Testis (tissue), 3 donors: ENCODE data around the gene TAF9B. TPM values are rescaled to one million over a fixed set of nuclear protein-coding genes. Genes with fewer than 3 reads are reported as not detected.
"Not testable (repeated sequence)": the region's sequence is repeated elsewhere in the genome, so short reads cannot be mapped to it uniquely, and the experiment has no call there.

Experiments
- DNase-seq: peaks from one replicate; pipeline ENCODE4 v3.0.0-alpha.2; 2019
- H3K27ac ChIP-seq, 2 donors: fragments of 200-600 bp; sonication (generic); one replicate each; pipeline ENCODE4 v1.5.1; 2019
- H3K27me3 ChIP-seq: fragments of 200-600 bp; sonication (generic); one replicate; pipeline ENCODE4 v1.5.1; 2019
- H3K36me3 ChIP-seq: fragments of 200-600 bp; sonication (generic); one replicate; pipeline ENCODE4 v1.5.1; 2017; ENCODE audit warnings: low read depth; ENCODE audit errors: missing control alignments
- H3K4me1 ChIP-seq: fragments of 200-600 bp; sonication (generic); one replicate; pipeline ENCODE4 v1.5.1; 2019
- H3K4me3 ChIP-seq, 2 donors: fragments of 200-600 bp; sonication (generic); one replicate each; pipeline ENCODE4 v1.5.1; 2017 to 2019
- H3K9me3 ChIP-seq: fragments of 200-600 bp; sonication (generic); one replicate; pipeline ENCODE4 v1.5.1; 2017
- POLR2A ChIP-seq: fragments of 450-650 bp; IDR thresholded peaks from one replicate; pipeline ENCODE4 v1.6.1; 2017; ENCODE audit warnings: antibody characterized with exemption, mild to moderate bottlenecking, moderate library complexity
- WGBS, 2 donors: methylation state at CpG; one replicate each; pipeline ENCODE4 v1.1.5; 2018; 5-methylcytosine and 5-hydroxymethylcytosine counted together
- intact Hi-C: fragments of 100-400 bp; cut with DNase I; formaldehyde crosslinking; loops from one replicate; pipeline ENCODE4 v1.15.1; 2023; ENCODE audit warnings: low total_unique reads
- polyA plus RNA-seq: library from polyadenylated mRNA; stranded (reverse); fragments of 350-450 nt; fragmentation: Illumina TruSeq; extraction: RNeasy Lipid Tissue Mini Kit (QIAGEN cat#74804); gene quantifications from one replicate; pipeline ENCODE4 v1.2.3, GENCODE V29; 2014; ENCODE audit warnings: low read depth, low replicate concordance; ENCODE audit not compliant: insufficient read depth
- total RNA-seq, 2 donors: library from RNA; depleted of rRNA; stranded (reverse); fragments of >200 nt; gene quantifications; one replicate each; pipeline ENCODE4 v1.2.3, GENCODE V29; 2016
- TF ChIP-seq, protein P1 (sequence below), 3 experiments: fragments of 450-650 bp in 2 of 3; fragments of 200-600 bp in 1 of 3; sonication (generic) in 1 of 3; IDR thresholded peaks; one replicate each; pipeline ENCODE4 v1.5.1; 2016 to 2019; ENCODE audit warnings: antibody characterized with exemption in 3 of 3, mild to moderate bottlenecking in 2 of 3, moderate library complexity in 1 of 3

TAF9B gene
- total and polyA plus RNA-seq, 3 donors from 2014 or later: 15.4 to 21.3 (median 17.9) TPM

- H3K27me3 ChIP-seq: no peaks in the 10 kb centered on the region
- peak; percentile 41 for DNase-seq
- H3K4me3 ChIP-seq: no peak overlapping the region
- H3K36me3 ChIP-seq: no peaks in the 10 kb centered on the region
- no peak overlapping the region for H3K27ac ChIP-seq
- H3K4me1 ChIP-seq: no peaks in the 10 kb centered on the region
- intact Hi-C loops: no loop called here
- WGBS, 2 donors: 67 to 78% methylated on average over 1 of the region's 1 CpG
- TF ChIP-seq, protein P1, sequence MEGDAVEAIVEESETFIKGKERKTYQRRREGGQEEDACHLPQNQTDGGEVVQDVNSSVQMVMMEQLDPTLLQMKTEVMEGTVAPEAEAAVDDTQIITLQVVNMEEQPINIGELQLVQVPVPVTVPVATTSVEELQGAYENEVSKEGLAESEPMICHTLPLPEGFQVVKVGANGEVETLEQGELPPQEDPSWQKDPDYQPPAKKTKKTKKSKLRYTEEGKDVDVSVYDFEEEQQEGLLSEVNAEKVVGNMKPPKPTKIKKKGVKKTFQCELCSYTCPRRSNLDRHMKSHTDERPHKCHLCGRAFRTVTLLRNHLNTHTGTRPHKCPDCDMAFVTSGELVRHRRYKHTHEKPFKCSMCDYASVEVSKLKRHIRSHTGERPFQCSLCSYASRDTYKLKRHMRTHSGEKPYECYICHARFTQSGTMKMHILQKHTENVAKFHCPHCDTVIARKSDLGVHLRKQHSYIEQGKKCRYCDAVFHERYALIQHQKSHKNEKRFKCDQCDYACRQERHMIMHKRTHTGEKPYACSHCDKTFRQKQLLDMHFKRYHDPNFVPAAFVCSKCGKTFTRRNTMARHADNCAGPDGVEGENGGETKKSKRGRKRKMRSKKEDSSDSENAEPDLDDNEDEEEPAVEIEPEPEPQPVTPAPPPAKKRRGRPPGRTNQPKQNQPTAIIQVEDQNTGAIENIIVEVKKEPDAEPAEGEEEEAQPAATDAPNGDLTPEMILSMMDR (IDR thresholded peaks at IDR 0.05): no peak
- TF ChIP-seq POLR2A: no peak
- H3K9me3 ChIP-seq: no peaks in the 10 kb centered on the region
These were observed 37.4 kb downstream of the TAF9B start for GRCh38 chrX:78102091-78102490.

DNA sequence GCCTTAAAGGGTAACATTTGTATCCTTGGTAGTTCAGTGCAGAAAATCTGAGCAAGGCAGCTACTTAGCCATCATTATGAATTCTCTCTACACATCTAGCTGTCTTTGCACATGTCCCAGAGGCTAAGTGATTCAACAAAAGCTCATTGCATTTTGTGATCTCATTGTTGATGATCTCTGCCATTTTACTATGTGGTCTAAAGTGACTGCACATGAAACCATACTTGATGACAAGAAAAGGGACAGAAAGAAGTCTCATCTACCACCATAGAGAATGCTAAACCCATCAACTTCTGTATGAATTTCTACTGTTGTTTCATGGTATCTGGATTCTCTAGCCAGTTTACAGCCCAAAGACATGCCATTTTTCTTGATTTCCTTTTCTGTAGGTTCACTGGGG lies 41.3 kb downstream of the TAF9B start:
- Histone ChIP-seq H3K27me3 (no peaks in the 10 kb centered on the region), H3K36me3 (no peaks in the 10 kb centered on the region), H3K9me3 (no peaks in the 10 kb centered on the region), H3K4me1 (no peaks in the 10 kb centered on the region), H3K27ac (no peak overlapping the region), H3K4me3 (no peak overlapping the region)
- TF ChIP-seq, protein P1 (IDR thresholded peaks at IDR 0.05): no peak
- no peak for TF ChIP-seq POLR2A
- intact Hi-C loops: no loop called here
- DNase-seq: no peak

DNA sequence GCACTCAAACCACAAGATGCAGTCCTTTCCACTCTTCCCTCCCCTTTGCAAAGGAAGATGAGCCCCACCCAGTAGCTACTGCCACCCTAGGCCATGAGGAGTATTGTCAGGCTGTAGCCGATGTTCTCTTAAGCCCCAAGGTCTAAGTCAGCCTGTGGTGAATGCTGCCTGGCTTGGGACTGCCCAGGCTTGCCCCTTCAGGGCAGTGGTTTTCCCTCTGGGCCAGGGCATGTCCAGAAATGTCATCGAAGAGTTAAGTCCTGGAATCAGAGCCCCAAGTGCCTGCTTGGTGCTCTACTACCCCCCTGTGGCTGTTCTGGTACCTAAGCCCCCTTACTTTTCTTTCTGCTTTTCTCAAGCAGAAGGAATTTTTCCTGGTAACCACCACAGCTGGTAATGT lies 47.2 kb downstream of the TAF9B start:
- TF ChIP-seq, protein P1 (IDR thresholded peaks at IDR 0.05): no peak
- no peak for TF ChIP-seq POLR2A
- Histone ChIP-seq H3K9me3 (no peaks in the 10 kb centered on the region), H3K4me1 (no peaks in the 10 kb centered on the region), H3K36me3 (no peaks in the 10 kb centered on the region), H3K27ac (no peak overlapping the region), H3K4me3 (no peak overlapping the region), H3K27me3 (no peaks in the 10 kb centered on the region)
- no peak for DNase-seq
- WGBS, 2 donors: 46% methylated on average over 2 of the region's 2 CpGs; no CpG with 5 or more reads in 1 of the 2 donors
- intact Hi-C loops: no loop called here

DNA sequence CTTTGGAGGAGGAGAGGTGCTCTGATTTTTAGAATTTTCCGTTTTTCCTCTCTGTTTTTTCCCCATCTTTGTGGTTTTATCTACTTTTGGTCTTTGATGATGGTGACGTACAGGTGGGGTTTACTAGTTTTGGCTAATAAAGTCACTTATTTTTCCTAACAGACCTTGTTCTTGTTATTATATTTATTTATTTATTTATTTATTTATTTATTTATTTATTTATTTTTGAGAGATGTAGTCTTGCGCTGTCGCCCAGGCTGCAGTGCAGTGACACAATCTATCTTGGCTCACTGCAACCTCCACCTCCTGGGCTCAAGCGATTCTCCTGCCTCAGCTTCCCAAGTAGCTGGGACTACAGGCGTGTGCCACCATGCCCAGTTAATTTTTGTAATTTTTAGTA lies 58.0 kb downstream of the TAF9B start:
- H3K4me3 ChIP-seq, H3K36me3 ChIP-seq, H3K4me1 ChIP-seq, H3K9me3 ChIP-seq, DNase-seq, H3K27ac ChIP-seq, H3K27me3 ChIP-seq, intact Hi-C loops: not testable (repeated sequence)
- WGBS, 2 donors: 89 to 99% methylated on average over 6 of the region's 6 CpGs

Other genes with a start within 250 kb of the TAF9B start
- 10 to 100 TPM; 29.1 to 31.2 TPM for gene MAGT1, start 244.2 kb downstream of the TAF9B start, total RNA-seq
- 25.0 TPM for gene MAGT1, start 244.2 kb downstream of the TAF9B start, polyA plus RNA-seq
- 100 to 1,000 TPM; 124 to 131 TPM for gene COX7B, start 240.2 kb downstream of the TAF9B start, total RNA-seq
- gene COX7B, start 240.2 kb downstream of the TAF9B start, polyA plus RNA-seq: 142 TPM
- gene ATP7A, start 229.0 kb downstream of the TAF9B start, total RNA-seq: 1 to 10 TPM; 8.1 to 8.9 TPM
- gene ATP7A, start 229.0 kb downstream of the TAF9B start, polyA plus RNA-seq: 2.9 TPM
- gene PGAM4, start 170.0 kb downstream of the TAF9B start, total RNA-seq: under 1 TPM in 1 of 2 donors, not detected in 1; 0.87 TPM
- not detected for gene PGAM4, start 170.0 kb downstream of the TAF9B start, polyA plus RNA-seq
- 10 to 100 TPM; 69.1 to 100.0 TPM for gene PGK1, start 35.4 kb downstream of the TAF9B start, total RNA-seq
- 109 TPM for gene PGK1, start 35.4 kb downstream of the TAF9B start, polyA plus RNA-seq
- under 1 TPM; 0.16 to 0.19 TPM for gene CYSLTR1, start 188.0 kb upstream of the TAF9B start, total RNA-seq
- 0.57 TPM for gene CYSLTR1, start 188.0 kb upstream of the TAF9B start, polyA plus RNA-seq